Natural killer cell (primary cell): ENCODE measurements around the gene ANO10. TPM values are rescaled to one million over a fixed set of nuclear protein-coding genes. Genes with fewer than 3 reads are reported as not detected.

Source experiments
- ATAC-seq, 3 donors: fragments of 150-1000 bp in 2 of 3; fragments of 200-7000 bp in 1 of 3; cut with Tn5 transposase; 1 replicate in 1 of 3; 2 replicates in 2 of 3; pipeline ENCODE4 v1.10.0; 2021; ENCODE audit warnings: mild to moderate bottlenecking in 2 of 3, moderate library complexity in 2 of 3
- DNase-seq, 2 donors: peaks; one replicate each; pipeline versions ENCODE4 v3.0.0 to v3.0.0-alpha.2; 2013 to 2021; ENCODE audit warnings: mixed read lengths in 1 of 2
- H3K27ac ChIP-seq: one replicate; pipeline ENCODE4 v1.5.1; 2013; ENCODE audit warnings: mild to moderate bottlenecking, low read length
- H3K27me3 ChIP-seq: one replicate; pipeline ENCODE4 v1.6.1; 2013; ENCODE audit warnings: low read length; ENCODE audit not compliant: control insufficient read depth, insufficient read depth
- H3K36me3 ChIP-seq: one replicate; pipeline ENCODE4 v1.6.1; 2013; ENCODE audit warnings: low read length; ENCODE audit not compliant: control insufficient read depth, insufficient read depth
- H3K4me1 ChIP-seq: one replicate; pipeline ENCODE4 v1.6.1; 2013; ENCODE audit warnings: low read length; ENCODE audit not compliant: control insufficient read depth, insufficient read depth
- H3K4me3 ChIP-seq: one replicate; pipeline ENCODE4 v1.5.1; 2013; ENCODE audit warnings: low read length
- H3K9me3 ChIP-seq: one replicate; pipeline ENCODE4 v1.6.1; 2013; ENCODE audit warnings: low read length; ENCODE audit not compliant: control insufficient read depth, insufficient read depth
- H3K27ac Mint-ChIP-seq, 2 donors: one replicate each; pipeline ENCODE4 v1.8.0; 2022; ENCODE audit warnings: mild to moderate bottlenecking in 2 of 2, mixed read lengths in 2 of 2, moderate library complexity in 1 of 2
- H3K27me3 Mint-ChIP-seq, 2 donors: one replicate each; pipeline ENCODE4 v1.8.0; 2022; ENCODE audit warnings: low read depth in 2 of 2, mixed read lengths in 2 of 2
- H3K36me3 Mint-ChIP-seq: one replicate; pipeline ENCODE4 v1.8.0; 2022; ENCODE audit warnings: mixed read lengths
- H3K4me1 Mint-ChIP-seq, 2 donors: one replicate each; pipeline ENCODE4 v1.8.0; 2022; ENCODE audit warnings: mixed read lengths in 2 of 2
- H3K4me3 Mint-ChIP-seq: one replicate; pipeline ENCODE4 v1.8.0; 2022; ENCODE audit warnings: mild to moderate bottlenecking, moderate library complexity, mixed read lengths
- H3K9me3 Mint-ChIP-seq, 2 donors: one replicate each; pipeline ENCODE4 v1.8.0; 2022; ENCODE audit warnings: mixed read lengths in 2 of 2
- CTCF ChIP-seq: fragments of 200-600 bp; IDR thresholded peaks from one replicate; pipeline ENCODE4 v1.8.0; 2022; ENCODE audit warnings: antibody characterized with exemption
- WGBS: methylation state at CpG from one replicate; pipeline ENCODE4 v1.1.7; 2013; ENCODE audit warnings: missing lambda C conversion rate; ENCODE audit not compliant: insufficient coverage; 5-methylcytosine and 5-hydroxymethylcytosine counted together
- intact Hi-C: fragments of 100-400 bp; cut with micrococcal nuclease; formaldehyde crosslinking; loops from one replicate; pipeline ENCODE4 v1.14.2; 2022
- total RNA-seq, 4 donors: library from RNA; stranded (reverse); fragments of 120-200 nt in 1 of 4; gene quantifications; one replicate each; pipeline versions ENCODE4 v1.2.3 to v1.2.4, GENCODE V29; 2013 to 2022

Gene ANO10
- total RNA-seq, 3 donors from 2014 or later (not counting 1 experiment from before 2014, with no cell fraction given) = 8.9 to 11.2 (median 10.9) TPM

DNA sequence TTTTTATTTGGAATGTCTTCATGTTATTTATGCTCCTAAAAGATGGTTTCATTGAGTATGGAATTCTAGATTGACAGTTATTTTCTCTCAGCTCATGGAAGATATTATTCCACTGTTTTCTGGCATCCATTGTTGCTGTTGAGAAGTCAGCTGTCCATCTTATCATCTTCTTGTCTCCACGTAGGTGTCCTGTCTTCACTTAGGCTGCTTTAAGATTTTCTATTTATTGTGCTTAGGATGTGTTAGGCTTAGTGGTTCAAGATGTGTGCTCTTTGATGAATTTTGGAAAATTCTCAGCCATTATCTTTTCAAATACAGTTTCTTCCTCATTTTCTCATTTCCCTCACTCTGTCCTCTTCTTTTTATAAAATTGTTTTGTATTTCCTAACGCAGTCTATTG, 283.5 kb downstream of the ANO10 start:
- ATAC-seq (no peak), DNase-seq (peak in 1 of 2 donors; percentile 32)
- intact Hi-C loops = no loop called here
- peak overlapping the region in 1 of 2 donors; percentile 70 for H3K27ac Mint-ChIP-seq
- no peak for TF ChIP-seq CTCF
- H3K9me3 Mint-ChIP-seq = peaks cover 2 to 10% of the 10 kb centered on the region in 2 donors
- Histone ChIP-seq H3K36me3 (peaks cover 78% of the 10 kb centered on the region), H3K27me3 (no peaks in the 10 kb centered on the region), H3K27ac (no peak overlapping the region), H3K4me1 (peaks cover 7% of the 10 kb centered on the region), H3K4me3 (no peak overlapping the region), H3K9me3 (peaks cover 20% of the 10 kb centered on the region)
- no peaks in the 10 kb centered on the region for H3K27me3 Mint-ChIP-seq
- WGBS = 89% methylated on average over 1 of the region's 2 CpGs
- peaks cover 26 to 33% of the 10 kb centered on the region in 2 donors for H3K4me1 Mint-ChIP-seq
- H3K36me3 Mint-ChIP-seq = peaks cover 56% of the 10 kb centered on the region
- no peak overlapping the region for H3K4me3 Mint-ChIP-seq

DNA sequence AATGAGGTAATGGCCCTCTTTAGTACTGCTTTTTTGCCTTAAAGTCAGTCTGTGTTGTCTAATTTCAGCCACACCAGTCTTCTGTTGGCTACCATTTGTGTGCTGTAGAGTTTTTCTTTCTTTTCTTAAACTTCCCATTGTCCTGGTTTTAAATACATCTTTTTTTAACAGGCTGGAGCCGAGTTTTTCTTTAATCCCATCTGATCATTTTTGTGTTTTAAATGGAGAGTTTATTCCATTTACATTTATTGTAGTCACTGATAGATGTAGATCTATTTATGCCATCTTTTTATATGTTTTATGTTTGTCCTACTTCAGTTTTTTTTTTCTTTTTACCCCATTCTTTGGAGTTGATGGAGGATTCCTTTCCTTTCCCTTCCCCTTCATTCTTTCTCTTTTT, 286.0 kb downstream of the ANO10 start:
- Mint-ChIP-seq H3K36me3 (peaks cover 49% of the 10 kb centered on the region), H3K4me1 (peaks cover 35 to 41% of the 10 kb centered on the region in 2 donors), H3K9me3 (peaks cover 2 to 10% of the 10 kb centered on the region in 2 donors), H3K4me3 (no peak overlapping the region), H3K27ac (peak overlapping the region; percentile 64 to 81), H3K27me3 (no peaks in the 10 kb centered on the region)
- no peak overlapping the region for H3K27ac ChIP-seq
- H3K4me3 ChIP-seq = no peak overlapping the region
- H3K4me1 ChIP-seq = no peaks in the 10 kb centered on the region
- H3K36me3 ChIP-seq = peaks cover 62% of the 10 kb centered on the region
- intact Hi-C loops = no loop called here
- WGBS = no CpG with 5 or more reads among the region's 1 CpG
- H3K27me3 ChIP-seq = no peaks in the 10 kb centered on the region
- DNase-seq = no peak
- no peak for ATAC-seq
- peaks cover 20% of the 10 kb centered on the region for H3K9me3 ChIP-seq
- no peak for TF ChIP-seq CTCF

DNA sequence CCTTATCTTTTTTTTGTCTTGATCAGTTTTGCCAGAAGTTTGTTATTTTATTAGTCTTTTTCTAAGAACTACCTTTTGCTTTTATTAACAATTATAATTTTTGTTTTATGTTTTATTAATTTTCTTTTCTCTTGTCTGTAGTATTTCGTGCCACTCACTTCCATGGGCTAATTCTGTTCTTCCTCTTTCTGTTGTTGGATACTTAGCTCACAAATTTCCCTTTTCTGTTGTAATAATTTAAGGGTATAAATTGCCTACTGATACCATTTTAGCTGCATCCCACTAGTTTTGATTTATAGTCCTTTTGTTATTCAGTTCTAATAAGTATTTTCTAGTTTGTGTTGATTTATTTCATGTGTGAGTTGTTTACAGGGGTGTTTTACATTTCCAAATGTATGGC, 286.8 kb downstream of the ANO10 start:
- Mint-ChIP-seq H3K4me3 (no peak overlapping the region), H3K9me3 (peaks cover 2 to 10% of the 10 kb centered on the region in 2 donors), H3K27ac (peak overlapping the region; percentile 64 to 81), H3K4me1 (peaks cover 42 to 45% of the 10 kb centered on the region in 2 donors), H3K27me3 (no peaks in the 10 kb centered on the region), H3K36me3 (peaks cover 45% of the 10 kb centered on the region)
- intact Hi-C loops = no loop called here
- Histone ChIP-seq H3K36me3 (peaks cover 54% of the 10 kb centered on the region), H3K9me3 (peaks cover 20% of the 10 kb centered on the region), H3K27me3 (no peaks in the 10 kb centered on the region), H3K4me1 (no peaks in the 10 kb centered on the region), H3K27ac (no peak overlapping the region), H3K4me3 (no peak overlapping the region)
- no peak for DNase-seq
- ATAC-seq = no peak
- WGBS = no CpG with 5 or more reads among the region's 1 CpG
- TF ChIP-seq CTCF = no peak

- Mint-ChIP-seq H3K36me3 (peaks cover 17% of the 10 kb centered on the region), H3K27ac (peak overlapping the region; percentile 70 to 93), H3K9me3 (peaks cover under 1 to 7% of the 10 kb centered on the region in 2 donors), H3K4me3 (peak overlapping the region; percentile 19), H3K4me1 (peaks cover 74 to 79% of the 10 kb centered on the region in 2 donors), H3K27me3 (no peaks in the 10 kb centered on the region)
- DNase-seq = no peak
- intact Hi-C loops = no loop called here
- H3K27ac ChIP-seq = no peak overlapping the region
- ATAC-seq = no peak
- peaks cover 4% of the 10 kb centered on the region for H3K9me3 ChIP-seq
- H3K27me3 ChIP-seq = no peaks in the 10 kb centered on the region
- peaks cover 27% of the 10 kb centered on the region for H3K36me3 ChIP-seq
- no peak overlapping the region for H3K4me3 ChIP-seq
- TF ChIP-seq CTCF = no peak
- H3K4me1 ChIP-seq = peaks cover 21% of the 10 kb centered on the region
- 83% methylated on average over 4 of the region's 4 CpGs for WGBS
These were observed 290.4 kb downstream of the ANO10 start for GRCh38 chr3:43331381-43331780.
